HepG2 (cell line): ENCODE data around the gene MEX3A. TPM values are rescaled to one million over a fixed set of nuclear protein-coding genes. Genes with fewer than 3 reads are reported as not detected.

Source experiments
- ATAC-seq: fragments of 200-7000 bp; cut with Tn5 transposase; 3 replicates; pipeline ENCODE4 v1.9.1; 2020; ENCODE audit warnings: mild to moderate bottlenecking, moderate library complexity
- BruUV-seq: library from RNA; stranded (reverse); fragments of 400-500 nt; replicated peaks from 2 replicates; lab custom pipeline; 2021; lab: Mats Ljungman, UMichigan
- CTCF ChIA-PET: fragments of 300-600 bp; formaldehyde crosslinking; extraction: SDS; loops from one replicate; lab custom pipeline; 2021; ENCODE audit warnings: low total read pairs, inconsistent platforms, low intra/inter-chr PET ratio; lab: Yijun Ruan, JAX
- POLR2A ChIA-PET: fragments of 350-600 bp; sonication (Branson Sonifier 250); formaldehyde crosslinking; loops from one replicate; lab custom pipeline; 2020; ENCODE audit warnings: antibody characterized with exemption, inconsistent platforms; lab: Yijun Ruan, JAX
- DNase-seq: peaks from one replicate; pipeline ENCODE4 v3.0.0-alpha.2; 2015; ENCODE audit warnings: low spot score
- FAIRE-seq: peaks from 3 replicates; lab custom pipeline; 2011; peaks lifted over from hg19 to GRCh38; lab: Jason Lieb, UNC
- H2AFZ ChIP-seq: one replicate; pipeline ENCODE4 v1.6.1; 2011; ENCODE audit warnings: low read length, inconsistent platforms
- H3K27ac ChIP-seq: fragments of 300-600 bp; 3 replicates; pipeline ENCODE4 v1.8.0; 2011; ENCODE audit warnings: mixed run types, mild to moderate bottlenecking, mixed read lengths, low read length, inconsistent platforms; ENCODE audit not compliant: insufficient read depth; ENCODE audit errors: extremely low read length
- H3K27me3 ChIP-seq, 2 experiments: fragments of 200-600 bp in 1 of 2; 2 replicates in 1 of 2; 3 replicates in 1 of 2; pipeline versions ENCODE4 v1.6.0 to v1.8.0; 2011; ENCODE audit warnings: low read length in 2 of 2, mild to moderate bottlenecking in 2 of 2, moderate library complexity in 2 of 2, inconsistent platforms in 1 of 2; ENCODE audit not compliant: insufficient read depth in 2 of 2, control insufficient read depth in 1 of 2
- H3K36me3 ChIP-seq, 2 experiments: fragments of 200-600 bp in 1 of 2; replicated peaks in 1 of 2; 2 replicates in 1 of 2; 3 replicates in 1 of 2; pipeline versions ENCODE4 v1.5.1 to v1.8.0; 2011; ENCODE audit warnings: low read length in 2 of 2, inconsistent platforms in 1 of 2; ENCODE audit not compliant: insufficient read depth in 2 of 2, control insufficient read depth in 1 of 2
- H3K4me1 ChIP-seq: 2 replicates; pipeline ENCODE4 v1.5.1; 2012; ENCODE audit warnings: low read length, inconsistent platforms; ENCODE audit not compliant: insufficient read depth
- H3K4me2 ChIP-seq: 2 replicates; pipeline ENCODE4 v1.6.0; 2011; ENCODE audit warnings: low read depth, low read length, inconsistent platforms
- H3K4me3 ChIP-seq, 3 experiments: fragments of 200-600 bp in 1 of 3; sonication (generic), shearing (Covaris generic) in 1 of 3; replicated peaks in 1 of 3; 2 replicates each; pipeline ENCODE4 v1.5.1; 2011 to 2016; ENCODE audit warnings: low read length in 3 of 3, inconsistent platforms in 2 of 3, low read depth in 2 of 3, mild to moderate bottlenecking in 2 of 3, control low read depth in 1 of 3, mixed read lengths in 1 of 3; ENCODE audit not compliant: insufficient read depth in 1 of 3
- H3K79me2 ChIP-seq: one replicate; pipeline ENCODE4 v1.6.1; 2011; ENCODE audit warnings: low read length, inconsistent platforms; ENCODE audit not compliant: insufficient read depth
- H3K9ac ChIP-seq: 2 replicates; pipeline ENCODE4 v1.6.0; 2011; ENCODE audit warnings: mild to moderate bottlenecking, low read depth, low read length, inconsistent platforms; ENCODE audit not compliant: insufficient read depth
- H3K9me3 ChIP-seq: 2 replicates; pipeline ENCODE4 v1.5.1; 2012; ENCODE audit warnings: mild to moderate bottlenecking, low read length
- H4K20me1 ChIP-seq: 2 replicates; pipeline ENCODE4 v1.6.0; 2011; ENCODE audit warnings: inconsistent platforms, mild to moderate bottlenecking, low read length, moderate library complexity; ENCODE audit not compliant: insufficient read depth
- ATF2 ChIP-seq: sonication (generic); formaldehyde crosslinking; IDR thresholded peaks from 2 replicates; pipeline ENCODE4 v1.4.0; 2020; ENCODE audit warnings: missing genetic modification reagents
- HINFP ChIP-seq: sonication (generic); formaldehyde crosslinking; IDR thresholded peaks from 2 replicates; pipeline ENCODE4 v1.4.0; 2020; ENCODE audit warnings: low read depth, mild to moderate bottlenecking, missing genetic modification reagents
- RBAK ChIP-seq: sonication (generic); formaldehyde crosslinking; IDR thresholded peaks from 2 replicates; pipeline ENCODE4 v1.5.1; 2020; ENCODE audit warnings: mild to moderate bottlenecking, missing genetic modification reagents
- RFXAP ChIP-seq: sonication (generic); formaldehyde crosslinking; IDR thresholded peaks from 2 replicates; pipeline ENCODE4 v1.4.0; 2020; ENCODE audit warnings: missing genetic modification reagents, borderline replicate concordance
- TRIM22 ChIP-seq: fragments of 450-650 bp; IDR thresholded peaks from 2 replicates; pipeline ENCODE4 v1.6.1; 2017
- TSC22D2 ChIP-seq: sonication (generic); formaldehyde crosslinking; IDR thresholded peaks from 2 replicates; pipeline ENCODE4 v1.5.1; 2020; ENCODE audit warnings: missing genetic modification reagents, mild to moderate bottlenecking, borderline replicate concordance
- ZNF576 ChIP-seq: sonication (generic); formaldehyde crosslinking; IDR thresholded peaks from 2 replicates; pipeline ENCODE4 v1.4.0; 2020; ENCODE audit warnings: mild to moderate bottlenecking, missing genetic modification reagents
- whole genome bisulfite sequencing: methylation state at CpG from one replicate; pipeline ENCODE4 v1.1.6; 2017; ENCODE audit warnings: low lambda C conversion rate; 5-methylcytosine and 5-hydroxymethylcytosine counted together
- in situ Hi-C: cut with HindIII; loops from 2 replicates; pipeline ENCODE4 v1.10.0; 2017; ENCODE audit warnings: low pct_unique_long_range_greater_than_20kb; ENCODE audit not compliant: extremely low pct_ligation_motif_present
- intact Hi-C: fragments of 100-400 bp; cut with micrococcal nuclease; formaldehyde crosslinking; loops from one replicate; pipeline ENCODE4 v1.10.0; 2022; ENCODE audit not compliant: unreplicated experiment
- polyA plus RNA-seq, 8 experiments: library from polyadenylated mRNA; depleted of rRNA in 3 of 8; stranded (reverse) in 7 of 8; unstranded in 1 of 8; fragments of >200 nt; fragmentation: Illumina TruSeq in 4 of 8; extraction: Trizol in 4 of 8; gene quantifications; 2 replicates each; pipeline versions ENCODE4 v1.2.1 to v1.2.3, GENCODE V29; 2011 to 2016; ENCODE audit warnings: low read depth in 4 of 8, missing spikeins in 1 of 8, mixed read lengths in 1 of 8; ENCODE audit not compliant: insufficient read depth in 1 of 8
- total RNA-seq, 5 experiments: library from RNA; depleted of rRNA; stranded (reverse); fragments of >200 nt; fragmentation: Illumina TruSeq; extraction: Trizol; gene quantifications; 2 replicates each; pipeline ENCODE4 v1.2.3, GENCODE V29; 2016; ENCODE audit warnings: low read depth in 1 of 5

Gene MEX3A
- total and polyA plus RNA-seq, 2 of the 13 experiments (the other 11 are each of a cell fraction or from before 2014, with no cell fraction given): 7.6 to 9.1 TPM

- in situ Hi-C loops (no loop called here), intact Hi-C loops (loop anchor here (1.0 kb wide), 2 partner anchors 40 to 135 kb away; no protein-coding TSS in a partner anchor)
- FAIRE-seq (no peak), DNase-seq (no peak), ATAC-seq (peak; percentile 25)
- H2AFZ ChIP-seq: no peak overlapping the region
- H3K36me3 ChIP-seq: peaks cover 2% of the 10 kb centered on the region in 2 experiments; a peak in 1 of 5 replicates
- H4K20me1 ChIP-seq: no peaks in the 10 kb centered on the region
- H3K27me3 ChIP-seq: no peaks in the 10 kb centered on the region
- H3K4me2 ChIP-seq: no peak overlapping the region
- H3K9ac ChIP-seq: no peak overlapping the region
- 0 out of 2 replicates have a peak, but pooled peaks have one; percentile 1 for TF ChIP-seq RBAK (CRISPR knock-in tag)
- TF ChIP-seq ATF2 (CRISPR knock-in tag): no peak
- 0 out of 2 replicates have a peak, but pooled peaks have one; percentile 2 for TF ChIP-seq ZNF576 (CRISPR knock-in tag)
- TF ChIP-seq TRIM22: no peak
- no peak for TF ChIP-seq TSC22D2
- TF ChIP-seq HINFP: no peak
- TF ChIP-seq RFXAP: 0 out of 2 replicates have a peak, but pooled peaks have one; percentile 22
- ChIA-PET POLR2A (interaction anchor here (0.8 to 11.0 kb wide), 3 partner anchors 38 to 123 kb away, joined by 3 to 113 read pairs (median 4); partner anchors contain the start of gene PMF1), CTCF (interaction anchor here (0.9 to 3.3 kb wide), 4 partner anchors 33 to 169 kb away, joined by 3 to 52 read pairs (median 4); no protein-coding TSS in a partner anchor)
- H3K4me1 ChIP-seq: peaks cover 51% of the 10 kb centered on the region
- no peaks in the 10 kb centered on the region for H3K9me3 ChIP-seq
- no peak overlapping the region for H3K4me3 ChIP-seq
- BruUV-seq: no TSS peak
- WGBS: 61% methylated on average over 4 of the region's 5 CpGs
- H3K79me2 ChIP-seq: no peaks in the 10 kb centered on the region
- H3K27ac ChIP-seq: no peak overlapping the region
Observed at GRCh38 chr1:156090138-156090839, 8.0 kb upstream of the MEX3A start.
